CD4-positive, alpha-beta T cell (primary cell): ENCODE measurements around the gene SEPTIN3. TPM values are rescaled to one million over a fixed set of nuclear protein-coding genes. Genes with fewer than 3 reads are reported as not detected.

Experiments
- ATAC-seq: fragments of 200-7000 bp; cut with Tn5 transposase; one replicate; pipeline ENCODE4 v1.10.0; 2022; ENCODE audit warnings: mild to moderate bottlenecking; ENCODE audit not compliant: poor library complexity
- CTCF ChIA-PET: fragments of 350-600 bp; sonication (Branson Sonifier 250); formaldehyde crosslinking; loops from one replicate; lab custom pipeline; 2021; ENCODE audit warnings: antibody characterized with exemption, inconsistent platforms; lab: Charles Lee
- POLR2A ChIA-PET: fragments of 350-600 bp; sonication (Branson Sonifier 250); formaldehyde crosslinking; loops from one replicate; lab custom pipeline; 2021; ENCODE audit warnings: antibody characterized with exemption, inconsistent platforms; lab: Charles Lee
- DNase-seq, 14 experiments: peaks; one replicate each; pipeline ENCODE4 v3.0.0-alpha.2; 2013 to 2020; ENCODE audit warnings: mixed read lengths in 2 of 14
- H3K27ac ChIP-seq, 2 donors: one replicate each; pipeline versions ENCODE4 v1.5.1 to v1.7.0; 2013; ENCODE audit warnings: low read length in 2 of 2, low read depth in 1 of 2, mild to moderate bottlenecking in 1 of 2
- H3K27me3 ChIP-seq, 2 experiments: 1 replicate in 1 of 2; 2 replicates in 1 of 2; pipeline versions ENCODE4 v1.6.1 to v1.7.0; 2013; ENCODE audit warnings: low read length in 2 of 2, control low read depth in 1 of 2, mild to moderate bottlenecking in 1 of 2, moderate library complexity in 1 of 2; ENCODE audit not compliant: insufficient read depth in 2 of 2, control insufficient read depth in 1 of 2
- H3K36me3 ChIP-seq: one replicate; pipeline ENCODE4 v1.6.1; 2013; ENCODE audit warnings: low read length, control low read depth; ENCODE audit not compliant: insufficient read depth
- H3K4me1 ChIP-seq: one replicate; pipeline ENCODE4 v1.6.1; 2013; ENCODE audit warnings: low read length, control low read depth; ENCODE audit not compliant: insufficient read depth
- H3K4me3 ChIP-seq: one replicate; pipeline ENCODE4 v1.5.1; 2013; ENCODE audit warnings: mild to moderate bottlenecking, low read length, moderate library complexity
- H3K9me3 ChIP-seq, 2 experiments: 1 replicate in 1 of 2; 2 replicates in 1 of 2; pipeline versions ENCODE4 v1.6.1 to v1.7.0; 2013; ENCODE audit warnings: low read length in 2 of 2, mild to moderate bottlenecking in 2 of 2, control low read depth in 1 of 2, moderate library complexity in 1 of 2; ENCODE audit not compliant: control insufficient read depth in 1 of 2, insufficient read depth in 1 of 2
- H3K27ac Mint-ChIP-seq: one replicate; pipeline ENCODE4 v1.8.0; 2020; ENCODE audit warnings: mixed read lengths
- H3K27me3 Mint-ChIP-seq: one replicate; pipeline ENCODE4 v1.8.0; 2021; ENCODE audit warnings: mixed read lengths
- H3K36me3 Mint-ChIP-seq: one replicate; pipeline ENCODE4 v1.8.0; 2021; ENCODE audit warnings: low read depth, mixed read lengths
- H3K4me1 Mint-ChIP-seq: one replicate; pipeline ENCODE4 v1.8.0; 2021; ENCODE audit warnings: low read depth, mixed read lengths
- H3K4me3 Mint-ChIP-seq: one replicate; pipeline ENCODE4 v1.8.0; 2020; ENCODE audit warnings: mild to moderate bottlenecking, mixed read lengths
- H3K9me3 Mint-ChIP-seq: one replicate; pipeline ENCODE4 v1.8.0; 2020; ENCODE audit warnings: mixed read lengths
- intact Hi-C, 2 experiments: fragments of 100-400 bp; cut with DNase I in 1 of 2; cut with micrococcal nuclease in 1 of 2; formaldehyde crosslinking; loops; one replicate each; pipeline versions ENCODE4 v1.15.1 to v1.9.0; 2023 to 2025; cut with DNase I, micrococcal nuclease
- total RNA-seq, 174 experiments: library from RNA in 2 of 174; stranded (reverse) in 2 of 174; gene quantifications; one replicate each; pipeline ENCODE4 v1.2.3 and lab custom pipeline; 2021 to 2026
- TF ChIP-seq, protein P1 (sequence below): fragments of 200-600 bp; IDR thresholded peaks from one replicate; pipeline ENCODE4 v1.8.0; 2022; ENCODE audit warnings: antibody characterized with exemption, mild to moderate bottlenecking

The SEPTIN3 gene
- total RNA-seq, 2 experiments from 2014 or later = 0.20 to 0.22 TPM

DNA sequence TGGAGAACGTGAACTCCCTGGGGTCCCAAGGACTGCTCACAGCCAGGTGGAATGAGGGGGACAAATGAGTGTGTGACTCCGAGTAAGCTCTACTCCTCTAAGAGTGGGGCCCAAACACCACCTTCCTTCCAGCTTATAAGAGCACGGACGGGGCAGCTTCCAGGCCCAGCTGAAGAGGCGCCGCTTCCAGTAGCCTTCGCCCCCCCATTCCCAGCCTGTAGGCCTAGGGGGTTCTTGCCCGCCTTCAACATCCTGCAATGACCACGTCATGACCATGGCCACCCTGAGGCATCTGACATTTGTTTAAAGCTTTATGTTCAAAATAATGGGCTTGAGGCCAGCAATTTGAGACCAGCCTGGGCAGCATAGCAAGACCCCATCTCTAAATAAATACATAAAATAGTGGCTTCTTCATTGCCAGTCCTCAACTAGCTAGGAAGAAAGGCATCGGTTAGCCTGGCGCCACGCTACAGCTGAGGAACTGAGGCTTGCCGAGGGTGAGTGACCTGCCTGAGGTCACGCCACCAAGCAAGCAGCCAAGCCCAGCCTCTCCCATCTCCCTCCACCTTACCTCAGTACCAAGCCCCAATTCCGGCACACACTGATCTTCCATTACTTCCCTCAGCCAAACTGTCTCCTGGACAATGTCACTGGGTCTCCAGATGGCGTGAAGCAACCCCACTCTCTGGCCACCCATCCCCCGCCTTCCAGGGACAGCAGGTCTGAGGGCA is 34.8 kb upstream of the SEPTIN3 start:
- no peaks in the 10 kb centered on the region for H3K9me3 Mint-ChIP-seq
- DNase-seq = no peak
- ChIA-PET CTCF (interaction anchor here (0.8 kb wide), 1 partner anchor 9 kb away, joined by 3 read pairs; no protein-coding TSS in a partner anchor), POLR2A (interaction anchor here (2.3 kb wide), 1 partner anchor 8 kb away, joined by 7 read pairs; the partner anchor contains the start of gene TNFRSF13C)
- TF ChIP-seq, protein P1, sequence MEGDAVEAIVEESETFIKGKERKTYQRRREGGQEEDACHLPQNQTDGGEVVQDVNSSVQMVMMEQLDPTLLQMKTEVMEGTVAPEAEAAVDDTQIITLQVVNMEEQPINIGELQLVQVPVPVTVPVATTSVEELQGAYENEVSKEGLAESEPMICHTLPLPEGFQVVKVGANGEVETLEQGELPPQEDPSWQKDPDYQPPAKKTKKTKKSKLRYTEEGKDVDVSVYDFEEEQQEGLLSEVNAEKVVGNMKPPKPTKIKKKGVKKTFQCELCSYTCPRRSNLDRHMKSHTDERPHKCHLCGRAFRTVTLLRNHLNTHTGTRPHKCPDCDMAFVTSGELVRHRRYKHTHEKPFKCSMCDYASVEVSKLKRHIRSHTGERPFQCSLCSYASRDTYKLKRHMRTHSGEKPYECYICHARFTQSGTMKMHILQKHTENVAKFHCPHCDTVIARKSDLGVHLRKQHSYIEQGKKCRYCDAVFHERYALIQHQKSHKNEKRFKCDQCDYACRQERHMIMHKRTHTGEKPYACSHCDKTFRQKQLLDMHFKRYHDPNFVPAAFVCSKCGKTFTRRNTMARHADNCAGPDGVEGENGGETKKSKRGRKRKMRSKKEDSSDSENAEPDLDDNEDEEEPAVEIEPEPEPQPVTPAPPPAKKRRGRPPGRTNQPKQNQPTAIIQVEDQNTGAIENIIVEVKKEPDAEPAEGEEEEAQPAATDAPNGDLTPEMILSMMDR = no peak
- Histone ChIP-seq H3K27ac (no peak overlapping the region), H3K36me3 (no peaks in the 10 kb centered on the region), H3K4me3 (no peak overlapping the region), H3K9me3 (no peaks in the 10 kb centered on the region), H3K27me3 (no peaks in the 10 kb centered on the region), H3K4me1 (peaks cover 12% of the 10 kb centered on the region)
- no peaks in the 10 kb centered on the region for H3K27me3 Mint-ChIP-seq
- no peak overlapping the region for H3K4me3 Mint-ChIP-seq
- H3K36me3 Mint-ChIP-seq = no peaks in the 10 kb centered on the region
- ATAC-seq = no peak
- peaks cover 10% of the 10 kb centered on the region for H3K4me1 Mint-ChIP-seq
- intact Hi-C loops = no loop called here
- no peak overlapping the region for H3K27ac Mint-ChIP-seq

DNA sequence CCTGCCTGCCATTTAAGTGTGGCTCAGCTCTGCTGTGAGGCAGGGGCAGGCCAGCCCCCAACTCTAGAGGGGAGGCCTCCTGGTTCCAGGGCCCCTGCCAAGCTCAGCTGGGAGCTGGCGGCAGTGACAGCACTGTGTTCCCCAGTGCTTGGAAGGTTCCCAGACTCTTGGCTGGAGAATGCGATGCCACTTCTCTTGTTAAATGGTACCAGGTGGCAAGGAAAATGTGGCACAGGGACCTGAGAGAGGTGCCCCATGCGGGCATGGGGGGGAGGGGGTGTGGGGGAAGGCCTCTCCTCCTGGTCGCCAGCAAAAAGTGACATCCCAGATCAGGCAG is 34.3 kb upstream of the SEPTIN3 start:
- TF ChIP-seq, protein P1 = no peak
- peaks cover 2% of the 10 kb centered on the region for H3K36me3 Mint-ChIP-seq
- ChIA-PET CTCF (interaction anchor here (0.8 kb wide), 1 partner anchor 9 kb away, joined by 3 read pairs; no protein-coding TSS in a partner anchor), POLR2A (interaction anchor here (2.3 kb wide), 1 partner anchor 9 kb away, joined by 7 read pairs; the partner anchor contains the start of gene TNFRSF13C)
- H3K36me3 ChIP-seq = no peaks in the 10 kb centered on the region
- H3K4me1 Mint-ChIP-seq = peaks cover 15% of the 10 kb centered on the region
- H3K4me3 ChIP-seq = no peak overlapping the region
- H3K9me3 Mint-ChIP-seq = no peaks in the 10 kb centered on the region
- no peak overlapping the region for H3K27ac Mint-ChIP-seq
- peaks cover 17% of the 10 kb centered on the region for H3K4me1 ChIP-seq
- ATAC-seq = no peak
- H3K9me3 ChIP-seq = no peaks in the 10 kb centered on the region
- intact Hi-C loops = no loop called here
- DNase-seq = no peak
- no peak overlapping the region for H3K27ac ChIP-seq
- no peaks in the 10 kb centered on the region for H3K27me3 ChIP-seq
- no peak overlapping the region for H3K4me3 Mint-ChIP-seq
- H3K27me3 Mint-ChIP-seq = no peaks in the 10 kb centered on the region

DNA sequence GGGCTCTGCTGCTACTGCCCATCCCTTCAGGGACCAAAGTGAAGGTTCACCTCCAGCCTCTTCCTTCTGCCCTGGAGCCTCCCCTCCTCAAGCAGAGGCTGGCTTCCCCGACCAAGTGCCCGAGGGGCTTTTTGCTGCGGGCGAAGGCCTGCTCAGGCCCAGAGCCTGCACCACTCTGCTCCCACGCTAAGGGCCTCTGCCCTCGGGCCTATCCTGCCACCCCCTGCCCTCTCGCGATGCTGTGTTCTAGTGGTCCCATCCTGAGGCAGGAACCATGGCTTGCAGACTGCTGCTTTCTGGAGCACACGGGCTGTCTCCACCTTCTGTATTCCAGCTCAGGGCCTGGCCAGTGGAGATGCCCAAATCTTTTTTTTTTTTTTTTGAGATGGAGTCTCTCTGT is 33.7 kb upstream of the SEPTIN3 start:
- ATAC-seq (no peak), DNase-seq (no peak)
- peaks cover 22% of the 10 kb centered on the region for H3K4me1 ChIP-seq
- POLR2A ChIA-PET = interaction anchor here (2.3 kb wide), 1 partner anchor 9 kb away, joined by 7 read pairs; the partner anchor contains the start of gene TNFRSF13C
- no peaks in the 10 kb centered on the region for H3K27me3 ChIP-seq
- Mint-ChIP-seq H3K27me3 (no peaks in the 10 kb centered on the region), H3K36me3 (peaks cover 4% of the 10 kb centered on the region), H3K9me3 (no peaks in the 10 kb centered on the region), H3K4me1 (peaks cover 20% of the 10 kb centered on the region), H3K4me3 (no peak overlapping the region), H3K27ac (no peak overlapping the region)
- TF ChIP-seq, protein P1 = no peak
- intact Hi-C loops = no loop called here
- no peaks in the 10 kb centered on the region for H3K9me3 ChIP-seq
- CTCF ChIA-PET = interaction anchor here (6.7 kb wide), 1 partner anchor 10 kb away, joined by 63 read pairs; the partner anchor contains the start of gene TNFRSF13C
- no peak overlapping the region for H3K4me3 ChIP-seq
- H3K27ac ChIP-seq = no peak overlapping the region
- H3K36me3 ChIP-seq = no peaks in the 10 kb centered on the region
